Testis (tissue), 2 donors: ENCODE measurements around the gene FBXL13.
"Not testable (repeated sequence)": the region's sequence is repeated elsewhere in the genome, so short reads cannot be mapped to it uniquely, and the experiment has no call there.

Source experiments
- CTCF ChIP-seq, 3 experiments: fragments of 450-650 bp in 2 of 3; fragments of 200-600 bp in 1 of 3; sonication (generic) in 1 of 3; IDR thresholded peaks; one replicate each; pipeline ENCODE4 v1.5.1; 2016 to 2019; ENCODE audit warnings: antibody characterized with exemption in 3 of 3, mild to moderate bottlenecking in 2 of 3, moderate library complexity in 1 of 3
- POLR2A ChIP-seq: fragments of 450-650 bp; IDR thresholded peaks from one replicate; pipeline ENCODE4 v1.6.1; 2017; ENCODE audit warnings: antibody characterized with exemption, mild to moderate bottlenecking, moderate library complexity

DNA sequence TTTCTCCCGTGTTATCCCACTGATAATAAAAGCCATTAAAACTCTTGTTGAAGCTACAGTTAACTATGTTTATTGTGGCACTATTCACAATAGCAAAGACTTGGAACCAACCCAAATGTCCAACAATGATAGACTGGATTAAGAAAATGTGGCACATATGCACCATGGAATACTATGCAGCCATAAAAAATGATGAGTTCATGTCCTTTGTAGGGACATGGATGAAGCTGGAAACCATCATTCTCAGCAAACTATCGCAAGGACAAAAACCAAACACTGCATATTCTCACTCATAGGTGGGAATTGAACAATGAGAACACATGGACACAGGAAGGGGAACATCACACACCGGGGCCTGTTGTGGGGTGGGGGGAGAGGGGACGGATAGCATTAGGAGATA lies 97.0 kb downstream of the FBXL13 start:
- TF ChIP-seq POLR2A; CTCF (IDR thresholded peaks at IDR 0.05): not testable (repeated sequence)
